ENCODE measurements around the gene POLR2E. TPM values are rescaled to one million over a fixed set of nuclear protein-coding genes. Genes with fewer than 3 reads are reported as not detected.

The POLR2E gene
- total and polyA plus RNA-seq, 9 donors, result 69.6 to 149 (median 133) TPM

- Histone ChIP-seq H3K27ac (ENCODE audit: low read length) (no peak overlapping the region), H3K36me3 (ENCODE audit: control insufficient read depth, insufficient read depth, low read length) (peaks cover 42% of the 10 kb centered on the region), H3K9me3 (replicated peaks; ENCODE audit: control insufficient read depth, low read depth, low read length) (no peaks in the 10 kb centered on the region), H3K4me1 (ENCODE audit: control insufficient read depth, insufficient read depth, low read length) (peaks cover 25% of the 10 kb centered on the region), H3K4me3 (ENCODE audit: low read length) (no peak overlapping the region), H3K27me3 (ENCODE audit: control insufficient read depth, insufficient read depth, low read length) (peaks cover 1% of the 10 kb centered on the region)
- no peak for DNase-seq
- WGBS (ENCODE audit: insufficient coverage), result 98% methylated on average over 6 of the region's 17 CpGs
Observed at GRCh38 chr19:1128106-1128505, 32.9 kb upstream of the POLR2E start.

GRCh38 chr19:1126984-1127760 lies 32.0 kb upstream of the POLR2E start:
- WGBS (ENCODE audit: insufficient coverage), result 94% methylated on average over 30 of the region's 33 CpGs
- no peak for DNase-seq
- Histone ChIP-seq H3K9me3 (replicated peaks; ENCODE audit: control insufficient read depth, low read depth, low read length) (no peaks in the 10 kb centered on the region), H3K36me3 (ENCODE audit: control insufficient read depth, insufficient read depth, low read length) (peaks cover 50% of the 10 kb centered on the region), H3K4me3 (ENCODE audit: low read length) (no peak overlapping the region), H3K27ac (ENCODE audit: low read length) (no peak overlapping the region), H3K27me3 (ENCODE audit: control insufficient read depth, insufficient read depth, low read length) (no peaks in the 10 kb centered on the region), H3K4me1 (ENCODE audit: control insufficient read depth, insufficient read depth, low read length) (peaks cover 16% of the 10 kb centered on the region)

GRCh38 chr19:1125601-1126467 lies 30.7 kb upstream of the POLR2E start:
- H3K27ac ChIP-seq (ENCODE audit: low read length), result no peak overlapping the region

GRCh38 chr19:1123885-1124677 lies 28.9 kb upstream of the POLR2E start:
- H3K27me3 ChIP-seq (ENCODE audit: control insufficient read depth, insufficient read depth, low read length), result no peaks in the 10 kb centered on the region
- no peak for DNase-seq
- H3K4me3 ChIP-seq (ENCODE audit: low read length), result no peak overlapping the region
- peaks cover 80% of the 10 kb centered on the region for H3K36me3 ChIP-seq (ENCODE audit: control insufficient read depth, insufficient read depth, low read length)
- no peaks in the 10 kb centered on the region for H3K9me3 ChIP-seq (replicated peaks; ENCODE audit: control insufficient read depth, low read depth, low read length)
- no peaks in the 10 kb centered on the region for H3K4me1 ChIP-seq (ENCODE audit: control insufficient read depth, insufficient read depth, low read length)
- 85% methylated on average over 21 of the region's 23 CpGs for WGBS (ENCODE audit: insufficient coverage)
- H3K27ac ChIP-seq (ENCODE audit: low read length), result no peak overlapping the region

More at GRCh38 chr19:1125601-1126467, 30.7 kb upstream of the POLR2E start:
- Histone ChIP-seq H3K4me1 (ENCODE audit: control insufficient read depth, insufficient read depth, low read length) (peaks cover 3% of the 10 kb centered on the region), H3K9me3 (replicated peaks; ENCODE audit: control insufficient read depth, low read depth, low read length) (no peaks in the 10 kb centered on the region), H3K27me3 (ENCODE audit: control insufficient read depth, insufficient read depth, low read length) (no peaks in the 10 kb centered on the region), H3K36me3 (ENCODE audit: control insufficient read depth, insufficient read depth, low read length) (peaks cover 63% of the 10 kb centered on the region), H3K4me3 (ENCODE audit: low read length) (no peak overlapping the region)
- DNase-seq, result no peak
- 86% methylated on average over 17 of the region's 33 CpGs for WGBS (ENCODE audit: insufficient coverage)

GRCh38 chr19:1123381-1123780 lies 28.2 kb upstream of the POLR2E start:
- Histone ChIP-seq H3K27ac (ENCODE audit: low read length) (no peak overlapping the region), H3K9me3 (replicated peaks; ENCODE audit: control insufficient read depth, low read depth, low read length) (no peaks in the 10 kb centered on the region), H3K27me3 (ENCODE audit: control insufficient read depth, insufficient read depth, low read length) (no peaks in the 10 kb centered on the region), H3K4me3 (ENCODE audit: low read length) (no peak overlapping the region), H3K36me3 (ENCODE audit: control insufficient read depth, insufficient read depth, low read length) (peaks cover 87% of the 10 kb centered on the region), H3K4me1 (ENCODE audit: control insufficient read depth, insufficient read depth, low read length) (no peaks in the 10 kb centered on the region)
- no peak for DNase-seq
- WGBS (ENCODE audit: insufficient coverage), result 93% methylated on average over 19 of the region's 20 CpGs

GRCh38 chr19:1122972-1123363 lies 27.8 kb upstream of the POLR2E start:
- DNase-seq, result no peak
- H3K9me3 ChIP-seq (replicated peaks; ENCODE audit: control insufficient read depth, low read depth, low read length), result no peaks in the 10 kb centered on the region
- WGBS (ENCODE audit: insufficient coverage), result 56% methylated on average over 18 of the region's 21 CpGs
- no peaks in the 10 kb centered on the region for H3K27me3 ChIP-seq (ENCODE audit: control insufficient read depth, insufficient read depth, low read length)
- H3K4me3 ChIP-seq (ENCODE audit: low read length), result no peak overlapping the region
- no peaks in the 10 kb centered on the region for H3K4me1 ChIP-seq (ENCODE audit: control insufficient read depth, insufficient read depth, low read length)
- H3K27ac ChIP-seq (ENCODE audit: low read length), result no peak overlapping the region
- peaks cover 88% of the 10 kb centered on the region for H3K36me3 ChIP-seq (ENCODE audit: control insufficient read depth, insufficient read depth, low read length)

GRCh38 chr19:1122021-1122971 lies 27.1 kb upstream of the POLR2E start:
- no peak for DNase-seq
- H3K27me3 ChIP-seq (ENCODE audit: control insufficient read depth, insufficient read depth, low read length), result no peaks in the 10 kb centered on the region
- no peaks in the 10 kb centered on the region for H3K4me1 ChIP-seq (ENCODE audit: control insufficient read depth, insufficient read depth, low read length)
- no peak overlapping the region for H3K27ac ChIP-seq (ENCODE audit: low read length)
- peaks cover 89% of the 10 kb centered on the region for H3K36me3 ChIP-seq (ENCODE audit: control insufficient read depth, insufficient read depth, low read length)
- no peak overlapping the region for H3K4me3 ChIP-seq (ENCODE audit: low read length)
- H3K9me3 ChIP-seq (replicated peaks; ENCODE audit: control insufficient read depth, low read depth, low read length), result no peaks in the 10 kb centered on the region
- 93% methylated on average over 30 of the region's 63 CpGs for WGBS (ENCODE audit: insufficient coverage)

GRCh38 chr19:1121395-1121794 lies 26.2 kb upstream of the POLR2E start:
- no peak overlapping the region for H3K27ac ChIP-seq (ENCODE audit: low read length)
- peaks cover 89% of the 10 kb centered on the region for H3K36me3 ChIP-seq (ENCODE audit: control insufficient read depth, insufficient read depth, low read length)
- H3K4me1 ChIP-seq (ENCODE audit: control insufficient read depth, insufficient read depth, low read length), result no peaks in the 10 kb centered on the region
- no peaks in the 10 kb centered on the region for H3K27me3 ChIP-seq (ENCODE audit: control insufficient read depth, insufficient read depth, low read length)
- WGBS (ENCODE audit: insufficient coverage), result 90% methylated on average over 9 of the region's 10 CpGs
- no peak for DNase-seq
- no peaks in the 10 kb centered on the region for H3K9me3 ChIP-seq (replicated peaks; ENCODE audit: control insufficient read depth, low read depth, low read length)
- H3K4me3 ChIP-seq (ENCODE audit: low read length), result no peak overlapping the region

GRCh38 chr19:1119475-1120217 lies 24.5 kb upstream of the POLR2E start:
- Histone ChIP-seq H3K36me3 (ENCODE audit: control insufficient read depth, insufficient read depth, low read length) (peaks cover 83% of the 10 kb centered on the region), H3K27ac (ENCODE audit: low read length) (no peak overlapping the region), H3K4me3 (ENCODE audit: low read length) (no peak overlapping the region), H3K27me3 (ENCODE audit: control insufficient read depth, insufficient read depth, low read length) (no peaks in the 10 kb centered on the region), H3K9me3 (replicated peaks; ENCODE audit: control insufficient read depth, low read depth, low read length) (no peaks in the 10 kb centered on the region), H3K4me1 (ENCODE audit: control insufficient read depth, insufficient read depth, low read length) (no peaks in the 10 kb centered on the region)
- DNase-seq, result no peak
- WGBS (ENCODE audit: insufficient coverage), result 88% methylated on average over 39 of the region's 50 CpGs
